Loucy (cell line): Measurements from ENCODE around the gene PCDHB3.

ENCODE experiments used
- CTCF ChIP-seq: fragments of 200-600 bp; sonication (generic); conservative IDR thresholded peaks from 2 replicates; pipeline ENCODE4 v1.5.1; 2014; ENCODE audit warnings: mild to moderate bottlenecking, antibody characterized with exemption, low read length
- EZH2phosphoT487 ChIP-seq: fragments of 200-600 bp; IDR thresholded peaks from 2 replicates; pipeline ENCODE4 v1.6.1; 2018; ENCODE audit warnings: antibody characterized with exemption, mild to moderate bottlenecking, moderate library complexity, borderline replicate concordance

GRCh38 chr5:141149812-141150211 lies 49.5 kb downstream of the PCDHB3 start, which contains the start of gene PCDHB6:
- TF ChIP-seq CTCF (no peak), EZH2phosphoT487 (no peak)
